Smooth muscle cell (in vitro differentiated cells): ENCODE results near the gene MAP4K2. TPM values are rescaled to one million over a fixed set of nuclear protein-coding genes. Genes with fewer than 3 reads are reported as not detected.
A peak's percentile ranks its signal among the peaks of the same experiment; 100 is the strongest.

ENCODE experiments used
- DNase-seq: peaks from one replicate; lab custom pipeline; 2025; ENCODE audit not compliant: unreplicated experiment; lab: John Stamatoyannopoulos, UW
- H2AFZ ChIP-seq: fragments of 200-600 bp; sonication (generic); 2 replicates; pipeline ENCODE4 v1.6.0; 2016; ENCODE audit warnings: antibody characterized with exemption, low read depth, mild to moderate bottlenecking
- H3F3A ChIP-seq: fragments of 200-600 bp; sonication (generic); 2 replicates; pipeline ENCODE4 v1.6.0; 2017; ENCODE audit warnings: antibody characterized with exemption, low read depth
- H3K27ac ChIP-seq: fragments of 200-600 bp; sonication (generic); 2 replicates; pipeline ENCODE4 v1.5.1; 2016; ENCODE audit warnings: low read depth, mild to moderate bottlenecking
- H3K27me3 ChIP-seq: fragments of 200-600 bp; sonication (generic); 2 replicates; pipeline ENCODE4 v1.6.1; 2016; ENCODE audit warnings: low read depth, mild to moderate bottlenecking
- H3K36me3 ChIP-seq: fragments of 200-600 bp; sonication (generic); 2 replicates; pipeline ENCODE4 v1.5.1; 2016; ENCODE audit warnings: low read depth
- H3K4me1 ChIP-seq: fragments of 200-600 bp; sonication (generic); 2 replicates; pipeline ENCODE4 v1.5.1; 2016; ENCODE audit warnings: low read depth
- H3K4me2 ChIP-seq: fragments of 200-600 bp; sonication (generic); 2 replicates; pipeline ENCODE4 v1.6.0; 2016; ENCODE audit warnings: mild to moderate bottlenecking
- H3K4me3 ChIP-seq: fragments of 200-600 bp; sonication (generic); 2 replicates; pipeline ENCODE4 v1.5.1; 2016; ENCODE audit warnings: mild to moderate bottlenecking
- H3K79me2 ChIP-seq: fragments of 200-600 bp; sonication (generic); 2 replicates; pipeline ENCODE4 v1.6.0; 2016; ENCODE audit warnings: low read depth, mild to moderate bottlenecking
- H3K9ac ChIP-seq: fragments of 200-600 bp; sonication (generic); 2 replicates; pipeline ENCODE4 v1.6.0; 2016; ENCODE audit warnings: low read depth
- H3K9me3 ChIP-seq: fragments of 200-600 bp; sonication (generic); replicated peaks from 2 replicates; pipeline ENCODE4 v1.5.1; 2016; ENCODE audit warnings: low read depth
- H4K20me1 ChIP-seq: fragments of 200-600 bp; sonication (generic); 2 replicates; pipeline ENCODE4 v1.6.0; 2016; ENCODE audit warnings: low read depth
- CTCF ChIP-seq: fragments of 200-600 bp; sonication (generic); IDR thresholded peaks from 2 replicates; pipeline ENCODE4 v1.5.1; 2017; ENCODE audit warnings: borderline replicate concordance, mild to moderate bottlenecking, antibody characterized with exemption; ENCODE audit not compliant: insufficient read depth, poor library complexity, severe bottlenecking
- WGBS: methylation state at CpG from one replicate; pipeline ENCODE4 v1.1.7; 2016; ENCODE audit warnings: low lambda C conversion rate; 5-methylcytosine and 5-hydroxymethylcytosine counted together
- polyA plus RNA-seq: library from polyadenylated mRNA; unstranded; fragments of >200 nt; fragmentation: Nextera tagmentation; extraction: Ambion mirVana; gene quantifications from 2 replicates; pipeline ENCODE4 v1.2.1, GENCODE V29; 2016
- total RNA-seq: library from RNA; depleted of rRNA; stranded (reverse); fragments of >200 nt; gene quantifications from 2 replicates; pipeline ENCODE4 v1.2.3, GENCODE V29; 2014

Gene MAP4K2
- total and polyA plus RNA-seq, 2 experiments from 2014 or later: 23.6 to 28.9 TPM

GRCh38 chr11:64814712-64815187, 11.7 kb upstream of the MAP4K2 start:
- WGBS: 60% methylated on average over 7 of the region's 7 CpGs
- TF ChIP-seq CTCF: no peak

GRCh38 chr11:64813826-64814225, 10.8 kb upstream of the MAP4K2 start:
- no peaks in the 10 kb centered on the region for H3K9me3 ChIP-seq
- DNase-seq: no peak

More at GRCh38 chr11:64814712-64815187, 11.7 kb upstream of the MAP4K2 start:
- Histone ChIP-seq H3K9ac (no peak overlapping the region), H3K4me3 (no peak overlapping the region), H4K20me1 (no peaks in the 10 kb centered on the region), H2AFZ (no peak overlapping the region), H3K4me2 (no peak overlapping the region), H3K9me3 (no peaks in the 10 kb centered on the region), H3K27ac (no peak overlapping the region), H3K27me3 (no peaks in the 10 kb centered on the region), H3F3A (no peaks in the 10 kb centered on the region), H3K36me3 (no peaks in the 10 kb centered on the region), H3K4me1 (peaks cover under 1% of the 10 kb centered on the region), H3K79me2 (no peaks in the 10 kb centered on the region)
- no peak for DNase-seq

GRCh38 chr11:64810891-64811272, 7.9 kb upstream of the MAP4K2 start:
- H3K4me3 ChIP-seq: peak overlapping the region; percentile 85
- no peak overlapping the region for H3K27ac ChIP-seq
- H3K79me2 ChIP-seq: no peaks in the 10 kb centered on the region
- peaks cover 6% of the 10 kb centered on the region for H3K4me1 ChIP-seq
- H3K4me2 ChIP-seq: peak overlapping the region; percentile 94
- TF ChIP-seq CTCF: no peak
- peaks cover 3% of the 10 kb centered on the region for H4K20me1 ChIP-seq
- no peaks in the 10 kb centered on the region for H3K36me3 ChIP-seq
- no peaks in the 10 kb centered on the region for H3K9me3 ChIP-seq
- no peaks in the 10 kb centered on the region for H3F3A ChIP-seq
- no peak for DNase-seq
- H3K27me3 ChIP-seq: no peaks in the 10 kb centered on the region
- WGBS: 52% methylated on average over 17 of the region's 17 CpGs
- peak overlapping the region; percentile 90 for H2AFZ ChIP-seq
- no peak overlapping the region for H3K9ac ChIP-seq

More at GRCh38 chr11:64813826-64814225, 10.8 kb upstream of the MAP4K2 start:
- Histone ChIP-seq H3K79me2 (no peaks in the 10 kb centered on the region), H3K27me3 (no peaks in the 10 kb centered on the region), H3K9ac (no peak overlapping the region), H3F3A (no peaks in the 10 kb centered on the region), H4K20me1 (no peaks in the 10 kb centered on the region), H3K4me2 (no peak overlapping the region), H3K27ac (no peak overlapping the region), H2AFZ (no peak overlapping the region), H3K4me3 (no peak overlapping the region), H3K36me3 (no peaks in the 10 kb centered on the region), H3K4me1 (peaks cover 6% of the 10 kb centered on the region)
- no peak for TF ChIP-seq CTCF
- WGBS: 96% methylated on average over 5 of the region's 5 CpGs

GRCh38 chr11:64810271-64810890, 7.4 kb upstream of the MAP4K2 start, which contains the start of gene MEN1:
Gene MEN1, minus strand, starts transcription at chr11:64810551. Its CDS starts 442 bp downstream, at chr11:64810109.
- Histone ChIP-seq H3K36me3 (no peaks in the 10 kb centered on the region), H3K27ac (no peak within 1 kb of the TSS), H3K9me3 (no peaks in the 10 kb centered on the region), H4K20me1 (peaks cover 3% of the 10 kb centered on the region), H3K79me2 (no peaks in the 10 kb centered on the region), H3K4me1 (peaks cover 6% of the 10 kb centered on the region), H3K4me2 (peak within 1 kb of the TSS; percentile 94), H3K9ac (peak within 1 kb of the TSS; percentile 31), H3K27me3 (no peaks in the 10 kb centered on the region), H2AFZ (peak within 1 kb of the TSS; percentile 90), H3K4me3 (peak within 1 kb of the TSS; percentile 85), H3F3A (no peaks in the 10 kb centered on the region)
- TF ChIP-seq CTCF: no peak
- WGBS: under 1% methylated on average over 42 of the region's 46 CpGs
- DNase-seq: peak; percentile 79
